Measurements from ENCODE around the gene FAS.

- TF ChIP-seq, protein P1, sequence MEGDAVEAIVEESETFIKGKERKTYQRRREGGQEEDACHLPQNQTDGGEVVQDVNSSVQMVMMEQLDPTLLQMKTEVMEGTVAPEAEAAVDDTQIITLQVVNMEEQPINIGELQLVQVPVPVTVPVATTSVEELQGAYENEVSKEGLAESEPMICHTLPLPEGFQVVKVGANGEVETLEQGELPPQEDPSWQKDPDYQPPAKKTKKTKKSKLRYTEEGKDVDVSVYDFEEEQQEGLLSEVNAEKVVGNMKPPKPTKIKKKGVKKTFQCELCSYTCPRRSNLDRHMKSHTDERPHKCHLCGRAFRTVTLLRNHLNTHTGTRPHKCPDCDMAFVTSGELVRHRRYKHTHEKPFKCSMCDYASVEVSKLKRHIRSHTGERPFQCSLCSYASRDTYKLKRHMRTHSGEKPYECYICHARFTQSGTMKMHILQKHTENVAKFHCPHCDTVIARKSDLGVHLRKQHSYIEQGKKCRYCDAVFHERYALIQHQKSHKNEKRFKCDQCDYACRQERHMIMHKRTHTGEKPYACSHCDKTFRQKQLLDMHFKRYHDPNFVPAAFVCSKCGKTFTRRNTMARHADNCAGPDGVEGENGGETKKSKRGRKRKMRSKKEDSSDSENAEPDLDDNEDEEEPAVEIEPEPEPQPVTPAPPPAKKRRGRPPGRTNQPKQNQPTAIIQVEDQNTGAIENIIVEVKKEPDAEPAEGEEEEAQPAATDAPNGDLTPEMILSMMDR (IDR thresholded peaks at IDR 0.05): no peak
- TF ChIP-seq POLR2AphosphoS5 (IDR thresholded peaks at IDR 0.05): no peak
- TF ChIP-seq EP300 (IDR thresholded peaks at IDR 0.05): no peak
- TF ChIP-seq POLR2A (IDR thresholded peaks at IDR 0.05): no peak
Observed at GRCh38 chr10:88964360-88964759, 26.2 kb upstream of the FAS start.

All from suprapubic skin (tissue), 4 donors.